BE2C (cell line): Measurements from ENCODE around the gene GPHB5.

Experiments used
- DNase-seq: peaks from one replicate; pipeline ENCODE4 v3.0.0-alpha.2; 2020
- H3K27me3 ChIP-seq: fragments of 250-450 bp; sonication (Bioruptor Pico); 2 replicates; pipeline ENCODE4 v1.5.1; 2020; ENCODE audit warnings: mild to moderate bottlenecking
- H3K36me3 ChIP-seq: fragments of 250-450 bp; sonication (Bioruptor Pico); 2 replicates; pipeline ENCODE4 v1.5.1; 2020; ENCODE audit warnings: mild to moderate bottlenecking
- H3K4me1 ChIP-seq: fragments of 250-450 bp; sonication (Bioruptor Pico); 2 replicates; pipeline ENCODE4 v1.5.1; 2020
- H3K4me3 ChIP-seq: 2 replicates; pipeline ENCODE4 v1.5.1; 2011; ENCODE audit warnings: low read depth, low read length
- H3K9me3 ChIP-seq: fragments of 250-450 bp; sonication (Bioruptor Pico); 2 replicates; pipeline ENCODE4 v1.5.1; 2020
- TF ChIP-seq, protein P1 (sequence below): IDR thresholded peaks from 2 replicates; pipeline ENCODE4 v1.5.1; 2012; ENCODE audit warnings: mild to moderate bottlenecking, low read depth, low read length

The GPHB5 gene

DNA sequence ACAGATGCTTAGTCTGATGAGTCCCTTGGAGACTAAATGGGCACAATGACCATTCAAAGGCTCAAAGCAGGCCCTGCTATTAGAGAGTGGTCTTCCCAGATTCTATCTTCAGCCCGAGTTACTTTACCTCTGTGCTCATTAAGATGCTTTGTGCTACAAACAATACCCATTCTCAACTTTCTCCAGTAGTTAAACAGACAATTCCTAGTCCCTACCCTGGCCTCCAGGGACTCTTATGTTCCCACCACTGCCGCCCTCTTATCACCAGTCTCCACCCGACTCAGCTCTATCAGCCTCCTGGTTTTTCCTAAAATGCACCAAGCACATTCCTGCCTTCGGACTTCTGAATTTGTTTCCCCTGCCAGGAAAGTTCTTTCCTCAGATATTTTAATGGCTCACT is 25.6 kb upstream of the GPHB5 start:
- no peaks in the 10 kb centered on the region for H3K4me1 ChIP-seq
- no peak for DNase-seq
- H3K36me3 ChIP-seq = no peaks in the 10 kb centered on the region
- H3K27me3 ChIP-seq = no peaks in the 10 kb centered on the region; the same call in 1 of the 2 replicates
- no peak overlapping the region for H3K4me3 ChIP-seq
- H3K9me3 ChIP-seq = no peaks in the 10 kb centered on the region
- TF ChIP-seq, protein P1, sequence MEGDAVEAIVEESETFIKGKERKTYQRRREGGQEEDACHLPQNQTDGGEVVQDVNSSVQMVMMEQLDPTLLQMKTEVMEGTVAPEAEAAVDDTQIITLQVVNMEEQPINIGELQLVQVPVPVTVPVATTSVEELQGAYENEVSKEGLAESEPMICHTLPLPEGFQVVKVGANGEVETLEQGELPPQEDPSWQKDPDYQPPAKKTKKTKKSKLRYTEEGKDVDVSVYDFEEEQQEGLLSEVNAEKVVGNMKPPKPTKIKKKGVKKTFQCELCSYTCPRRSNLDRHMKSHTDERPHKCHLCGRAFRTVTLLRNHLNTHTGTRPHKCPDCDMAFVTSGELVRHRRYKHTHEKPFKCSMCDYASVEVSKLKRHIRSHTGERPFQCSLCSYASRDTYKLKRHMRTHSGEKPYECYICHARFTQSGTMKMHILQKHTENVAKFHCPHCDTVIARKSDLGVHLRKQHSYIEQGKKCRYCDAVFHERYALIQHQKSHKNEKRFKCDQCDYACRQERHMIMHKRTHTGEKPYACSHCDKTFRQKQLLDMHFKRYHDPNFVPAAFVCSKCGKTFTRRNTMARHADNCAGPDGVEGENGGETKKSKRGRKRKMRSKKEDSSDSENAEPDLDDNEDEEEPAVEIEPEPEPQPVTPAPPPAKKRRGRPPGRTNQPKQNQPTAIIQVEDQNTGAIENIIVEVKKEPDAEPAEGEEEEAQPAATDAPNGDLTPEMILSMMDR = no peak

DNA sequence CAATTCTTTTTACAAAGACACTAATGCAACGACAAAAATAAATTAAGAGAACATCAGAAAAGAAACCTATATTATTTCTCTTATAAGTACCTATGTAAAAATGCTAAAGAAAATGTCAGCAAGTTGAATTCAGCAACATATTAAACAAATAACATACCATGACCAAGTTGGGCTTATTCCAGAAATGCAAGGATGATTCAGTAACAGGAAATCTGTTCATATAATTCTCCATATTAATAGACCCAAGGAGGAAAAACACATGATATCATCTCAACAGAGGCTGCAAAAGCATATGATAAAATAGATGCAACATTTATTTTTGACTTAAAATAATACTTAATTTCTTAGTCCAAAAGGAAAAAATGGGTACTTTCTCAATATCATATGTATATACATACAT is 25.1 kb upstream of the GPHB5 start:
- Histone ChIP-seq H3K27me3 (no peaks in the 10 kb centered on the region; the same call in 1 of the 2 replicates), H3K9me3 (no peaks in the 10 kb centered on the region), H3K4me3 (no peak overlapping the region), H3K4me1 (no peaks in the 10 kb centered on the region), H3K36me3 (no peaks in the 10 kb centered on the region)
- TF ChIP-seq, protein P1 = no peak
- DNase-seq = no peak

DNA sequence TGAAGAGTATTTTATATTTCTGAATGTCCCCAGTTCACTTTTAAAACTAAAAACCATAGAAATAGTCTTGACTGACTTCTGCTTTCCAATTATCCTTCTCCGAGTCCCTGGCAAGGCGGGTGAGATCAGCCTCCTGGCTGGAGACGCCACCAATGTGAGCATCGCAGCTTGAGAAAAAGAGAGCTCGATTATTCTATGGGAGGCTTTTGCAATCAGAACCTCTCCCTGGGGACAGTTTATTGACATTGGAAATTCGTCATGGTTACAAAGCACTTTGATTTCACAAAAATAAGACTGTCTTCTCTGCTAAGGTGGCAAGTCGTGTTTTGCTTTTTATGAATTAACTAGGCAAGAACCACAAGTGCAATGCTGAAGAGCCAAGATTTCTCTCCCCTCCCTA is 23.6 kb upstream of the GPHB5 start:
- Histone ChIP-seq H3K36me3 (no peaks in the 10 kb centered on the region), H3K4me3 (no peak overlapping the region), H3K4me1 (no peaks in the 10 kb centered on the region), H3K9me3 (no peaks in the 10 kb centered on the region), H3K27me3 (no peaks in the 10 kb centered on the region; the same call in 1 of the 2 replicates)
- TF ChIP-seq, protein P1 = no peak
- no peak for DNase-seq

DNA sequence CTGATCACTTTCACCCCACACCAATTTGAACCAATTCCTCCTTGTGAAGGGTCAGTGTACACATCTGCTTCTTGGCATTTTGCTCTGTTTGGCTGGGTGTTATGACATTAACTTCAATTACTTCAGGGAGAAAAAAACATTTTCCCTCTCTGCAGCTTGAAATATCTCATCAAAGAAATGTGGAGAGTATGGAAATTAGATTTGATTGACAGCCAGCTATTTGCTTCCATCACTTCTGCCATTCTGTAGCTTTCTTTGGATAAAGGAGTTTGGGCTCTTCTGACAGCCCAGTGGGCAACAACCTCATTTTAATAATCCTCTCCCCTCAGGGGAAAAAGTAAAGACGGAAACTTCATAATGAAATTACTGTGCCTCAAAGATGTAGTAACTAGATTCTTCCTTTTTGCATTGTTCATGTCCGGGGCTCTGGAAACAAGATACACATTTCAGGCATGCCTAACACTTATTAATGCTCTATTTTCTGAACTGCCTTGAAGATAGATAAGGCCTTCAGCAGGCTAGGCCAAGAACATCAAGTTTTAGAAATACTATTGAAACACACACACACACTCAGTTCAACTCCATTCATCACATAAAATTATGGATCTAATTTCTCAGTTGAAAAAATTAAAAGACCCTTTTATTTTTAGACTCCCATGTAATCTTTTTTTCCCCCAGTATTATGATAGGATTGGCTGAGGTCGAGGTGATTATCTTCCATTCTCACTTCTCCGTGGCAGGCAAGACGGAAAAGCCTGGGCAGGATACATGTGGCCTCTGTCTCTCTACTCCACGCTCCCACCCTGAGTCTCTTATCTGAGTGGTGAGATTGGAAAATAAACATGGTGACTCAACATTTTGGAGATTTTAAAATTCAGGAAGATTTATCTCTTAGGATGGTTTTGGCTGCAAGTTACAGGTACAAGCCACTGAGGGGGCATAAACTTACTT is 10.3 kb upstream of the GPHB5 start:
- H3K36me3 ChIP-seq = no peaks in the 10 kb centered on the region
- no peaks in the 10 kb centered on the region; the same call in 1 of the 2 replicates for H3K9me3 ChIP-seq
- no peak overlapping the region for H3K4me3 ChIP-seq
- DNase-seq = no peak
- H3K4me1 ChIP-seq = no peaks in the 10 kb centered on the region; the same call in 1 of the 2 replicates
- TF ChIP-seq, protein P1 = no peak
- H3K27me3 ChIP-seq = peaks cover 3% of the 10 kb centered on the region; the same call in 1 of the 2 replicates

DNA sequence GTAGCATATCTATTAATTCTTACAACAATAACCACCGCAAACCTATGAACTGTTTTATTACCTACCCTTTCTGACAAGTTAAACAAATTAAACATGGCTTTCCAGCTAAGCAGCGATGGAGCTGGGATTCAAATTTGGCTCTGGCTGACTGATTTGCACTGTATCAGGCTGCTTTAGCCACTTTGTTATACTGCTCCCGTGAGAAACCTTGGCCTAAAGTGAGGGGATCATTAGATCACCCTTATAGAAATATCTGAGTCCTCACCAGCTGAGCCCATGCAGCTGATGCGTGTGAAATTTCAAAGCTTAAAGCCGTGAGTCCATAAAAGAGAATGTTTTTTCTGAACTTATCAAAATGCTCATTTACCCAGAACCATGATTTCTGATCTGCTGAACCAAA is 8.1 kb upstream of the GPHB5 start:
- Histone ChIP-seq H3K9me3 (no peaks in the 10 kb centered on the region; the same call in 1 of the 2 replicates), H3K36me3 (no peaks in the 10 kb centered on the region), H3K27me3 (0 out of 2 replicates have a peak, but pooled peaks cover 3% of the 10 kb centered on the region), H3K4me3 (no peak overlapping the region), H3K4me1 (no peaks in the 10 kb centered on the region; the same call in 1 of the 2 replicates)
- DNase-seq = no peak
- TF ChIP-seq, protein P1 = no peak

DNA sequence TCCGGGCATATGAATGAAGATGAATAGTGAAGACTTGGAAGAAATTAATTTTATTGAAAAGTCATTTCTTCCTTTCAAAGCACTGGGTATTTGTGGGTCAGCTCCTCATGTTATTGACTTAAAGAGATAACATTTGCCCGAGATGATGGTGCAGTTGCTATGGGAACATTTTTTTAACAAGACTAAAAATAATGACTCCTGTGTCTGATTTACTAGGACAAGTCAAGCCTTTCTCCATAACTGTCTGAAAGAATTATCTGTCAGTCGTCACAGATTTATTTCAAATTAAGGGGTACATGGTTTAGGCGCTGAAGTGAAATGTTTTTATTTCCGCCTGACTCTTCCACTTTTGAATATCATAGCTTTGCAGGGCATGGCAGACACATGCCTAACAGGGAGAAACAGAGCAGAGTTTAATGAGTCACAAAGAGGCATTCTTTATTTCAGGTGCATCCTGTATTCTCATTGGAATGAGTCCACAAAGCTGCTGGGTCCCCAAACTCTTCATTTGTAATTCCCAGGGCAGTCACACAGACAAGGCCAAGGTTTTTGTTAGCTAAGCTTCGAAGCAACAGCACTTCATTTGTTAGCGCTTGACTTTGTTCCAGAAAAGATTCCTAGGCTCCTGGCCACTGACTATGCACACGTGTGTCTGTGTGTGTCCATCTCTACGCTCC is 4.3 kb upstream of the GPHB5 start:
- no peaks in the 10 kb centered on the region for H3K36me3 ChIP-seq
- H3K9me3 ChIP-seq = no peaks in the 10 kb centered on the region; the same call in 1 of the 2 replicates
- H3K4me3 ChIP-seq = no peak overlapping the region
- TF ChIP-seq, protein P1 = no peak
- peaks cover 14% of the 10 kb centered on the region for H3K27me3 ChIP-seq
- DNase-seq = no peak
- H3K4me1 ChIP-seq = no peaks in the 10 kb centered on the region
